Endothelial cell (in vitro differentiated cells): ENCODE data around the gene OR51M1. TPM values are rescaled to one million over a fixed set of nuclear protein-coding genes. Genes with fewer than 3 reads are reported as not detected.
A peak's percentile ranks its signal among the peaks of the same experiment; 100 is the strongest.
"Not testable (repeated sequence)": the region's sequence is repeated elsewhere in the genome, so short reads cannot be mapped to it uniquely, and the experiment has no call there.

Experiments
- DNase-seq: peaks from one replicate; pipeline ENCODE4 v3.0.0; 2021; ENCODE audit warnings: low spot score
- H3K27ac Mint-ChIP-seq: one replicate; pipeline ENCODE4 v1.8.0; 2021; ENCODE audit warnings: mixed read lengths, inconsistent platforms; ENCODE audit not compliant: unreplicated experiment
- H3K27me3 Mint-ChIP-seq: one replicate; pipeline ENCODE4 v1.8.0; 2021; ENCODE audit warnings: mild to moderate bottlenecking, moderate library complexity, mixed read lengths, inconsistent platforms; ENCODE audit not compliant: unreplicated experiment
- H3K36me3 Mint-ChIP-seq: one replicate; pipeline ENCODE4 v1.8.0; 2021; ENCODE audit warnings: mild to moderate bottlenecking, low read depth, mixed read lengths, inconsistent platforms; ENCODE audit not compliant: unreplicated experiment
- H3K4me1 Mint-ChIP-seq: one replicate; pipeline ENCODE4 v1.8.0; 2021; ENCODE audit warnings: mild to moderate bottlenecking, mixed read lengths, inconsistent platforms; ENCODE audit not compliant: unreplicated experiment
- H3K4me3 Mint-ChIP-seq: one replicate; pipeline ENCODE4 v1.8.0; 2021; ENCODE audit warnings: mild to moderate bottlenecking, mixed read lengths, inconsistent platforms; ENCODE audit not compliant: unreplicated experiment
- H3K9me3 Mint-ChIP-seq: one replicate; pipeline ENCODE4 v1.8.0; 2021; ENCODE audit warnings: mixed read lengths, inconsistent platforms; ENCODE audit not compliant: unreplicated experiment
- total RNA-seq: library from RNA; stranded (reverse); fragmentation: NEBNext Ultra II Directional; extraction: Animal tissue kit (Norgen Biotek cat#: 25700); gene quantifications from one replicate; pipeline ENCODE4 v1.2.1, GENCODE V29; 2021; ENCODE audit not compliant: unreplicated experiment
- TF ChIP-seq, protein P1 (sequence below): fragments of 200-600 bp; sonication (generic); IDR thresholded peaks from one replicate; pipeline ENCODE4 v1.5.0; 2021; ENCODE audit warnings: antibody characterized with exemption; ENCODE audit not compliant: unreplicated experiment

OR51M1 gene
- total RNA-seq, 1 donor from 2014 or later: not detected

DNA sequence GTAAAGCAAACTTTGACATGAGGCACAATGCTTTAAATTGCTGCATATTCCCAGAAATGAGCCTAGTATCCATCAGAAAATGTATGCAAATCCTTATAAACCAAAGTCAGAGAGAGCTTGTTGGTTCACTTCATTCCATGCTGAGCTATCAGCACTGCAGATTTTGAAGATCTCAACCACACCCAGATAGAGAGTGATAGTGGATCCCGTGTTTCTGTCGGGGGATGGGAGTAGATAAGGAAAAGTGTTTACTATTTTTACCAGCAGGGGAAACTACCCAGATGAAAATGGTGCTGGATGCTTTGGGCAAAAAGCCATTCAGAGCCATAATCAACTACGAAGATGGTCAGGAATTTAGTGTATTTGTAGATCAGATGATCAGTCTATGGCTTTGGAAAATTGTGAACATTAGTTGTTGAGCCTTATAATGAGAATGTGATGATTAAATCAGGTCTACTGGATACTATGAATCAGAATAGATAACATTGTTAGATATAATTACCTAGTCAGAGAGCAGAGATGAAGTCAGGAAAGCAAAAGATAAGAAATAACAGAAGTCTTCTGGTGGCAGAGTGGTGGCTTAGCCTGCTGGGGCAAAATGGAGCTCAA lies 21.5 kb upstream of the OR51M1 start:
- Mint-ChIP-seq H3K4me1 (peaks cover 4% of the 10 kb centered on the region), H3K4me3 (no peak overlapping the region), H3K36me3 (no peaks in the 10 kb centered on the region), H3K9me3 (no peaks in the 10 kb centered on the region), H3K27me3 (no peaks in the 10 kb centered on the region), H3K27ac (no peak overlapping the region)
- DNase-seq: no peak
- TF ChIP-seq, protein P1, sequence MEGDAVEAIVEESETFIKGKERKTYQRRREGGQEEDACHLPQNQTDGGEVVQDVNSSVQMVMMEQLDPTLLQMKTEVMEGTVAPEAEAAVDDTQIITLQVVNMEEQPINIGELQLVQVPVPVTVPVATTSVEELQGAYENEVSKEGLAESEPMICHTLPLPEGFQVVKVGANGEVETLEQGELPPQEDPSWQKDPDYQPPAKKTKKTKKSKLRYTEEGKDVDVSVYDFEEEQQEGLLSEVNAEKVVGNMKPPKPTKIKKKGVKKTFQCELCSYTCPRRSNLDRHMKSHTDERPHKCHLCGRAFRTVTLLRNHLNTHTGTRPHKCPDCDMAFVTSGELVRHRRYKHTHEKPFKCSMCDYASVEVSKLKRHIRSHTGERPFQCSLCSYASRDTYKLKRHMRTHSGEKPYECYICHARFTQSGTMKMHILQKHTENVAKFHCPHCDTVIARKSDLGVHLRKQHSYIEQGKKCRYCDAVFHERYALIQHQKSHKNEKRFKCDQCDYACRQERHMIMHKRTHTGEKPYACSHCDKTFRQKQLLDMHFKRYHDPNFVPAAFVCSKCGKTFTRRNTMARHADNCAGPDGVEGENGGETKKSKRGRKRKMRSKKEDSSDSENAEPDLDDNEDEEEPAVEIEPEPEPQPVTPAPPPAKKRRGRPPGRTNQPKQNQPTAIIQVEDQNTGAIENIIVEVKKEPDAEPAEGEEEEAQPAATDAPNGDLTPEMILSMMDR: no peak

DNA sequence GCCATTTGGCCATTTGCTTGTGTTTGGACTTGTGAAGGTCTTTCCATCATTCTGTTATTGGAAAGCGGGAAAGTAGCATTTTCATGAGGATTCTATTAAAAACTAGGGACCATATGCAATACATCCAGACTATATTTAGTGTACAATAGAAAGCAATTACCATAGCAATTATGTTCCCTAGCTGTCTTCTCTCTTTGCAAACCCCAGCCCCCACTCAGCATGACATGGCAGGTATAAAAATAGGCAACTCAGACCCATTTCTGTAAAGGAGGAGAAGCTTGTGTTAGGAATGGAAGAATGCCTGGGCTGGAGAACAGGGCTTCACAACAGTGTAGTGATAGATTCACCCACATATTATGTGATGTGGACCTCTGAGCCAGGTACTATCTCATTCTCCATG lies 19.9 kb upstream of the OR51M1 start:
- no peak overlapping the region for H3K27ac Mint-ChIP-seq
- no peak overlapping the region for H3K4me3 Mint-ChIP-seq
- peaks cover 4% of the 10 kb centered on the region for H3K4me1 Mint-ChIP-seq
- H3K36me3 Mint-ChIP-seq: no peaks in the 10 kb centered on the region
- H3K9me3 Mint-ChIP-seq: no peaks in the 10 kb centered on the region
- TF ChIP-seq, protein P1: no peak
- DNase-seq: no peak
- H3K27me3 Mint-ChIP-seq: no peaks in the 10 kb centered on the region

DNA sequence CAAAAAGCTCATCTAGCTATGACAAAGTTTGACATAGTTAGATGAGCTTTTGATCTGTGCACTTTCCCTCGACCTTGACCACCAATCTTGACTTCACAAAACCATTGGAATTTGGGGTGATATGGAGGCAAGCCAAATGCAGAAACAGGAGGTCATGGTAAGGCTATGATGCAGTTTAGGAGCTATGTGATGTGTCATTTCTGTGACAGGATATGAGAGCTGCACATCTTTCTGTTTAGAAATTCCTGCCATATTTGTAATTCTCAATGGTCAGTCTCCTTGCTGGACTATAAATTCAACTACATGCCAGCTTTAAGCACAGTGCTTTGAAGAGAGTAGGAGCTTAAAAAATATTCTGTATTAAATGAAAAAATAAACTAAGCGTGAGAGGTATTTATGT lies 19.4 kb upstream of the OR51M1 start:
- Mint-ChIP-seq H3K4me3 (no peak overlapping the region), H3K9me3 (no peaks in the 10 kb centered on the region), H3K4me1 (peaks cover 4% of the 10 kb centered on the region), H3K27me3 (no peaks in the 10 kb centered on the region), H3K36me3 (no peaks in the 10 kb centered on the region), H3K27ac (no peak overlapping the region)
- TF ChIP-seq, protein P1: no peak
- no peak for DNase-seq

DNA sequence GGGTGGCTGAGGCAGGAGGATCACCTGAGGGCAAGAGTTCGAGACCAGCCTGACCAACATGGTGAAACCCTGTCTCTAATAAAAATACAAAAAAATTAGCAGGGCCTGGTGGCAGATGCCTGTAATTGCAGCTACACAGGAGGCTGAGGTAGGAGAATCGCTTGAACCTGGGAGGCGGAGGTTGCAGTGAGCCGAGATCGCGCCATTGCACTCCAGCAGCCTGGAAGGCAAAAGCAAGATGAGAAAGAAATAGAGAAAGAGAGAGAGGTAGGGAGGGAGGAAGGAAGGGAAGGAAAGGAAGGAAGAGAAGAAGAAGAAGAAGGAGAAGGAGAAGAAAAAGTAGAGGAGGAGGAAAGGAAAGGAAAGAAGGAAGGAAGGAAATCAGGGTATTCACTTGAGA lies 17.2 kb upstream of the OR51M1 start:
- not testable (repeated sequence) for DNase-seq, H3K4me3 Mint-ChIP-seq, H3K36me3 Mint-ChIP-seq, H3K9me3 Mint-ChIP-seq, H3K27me3 Mint-ChIP-seq, H3K27ac Mint-ChIP-seq, H3K4me1 Mint-ChIP-seq
- TF ChIP-seq, protein P1: peak; percentile 53

DNA sequence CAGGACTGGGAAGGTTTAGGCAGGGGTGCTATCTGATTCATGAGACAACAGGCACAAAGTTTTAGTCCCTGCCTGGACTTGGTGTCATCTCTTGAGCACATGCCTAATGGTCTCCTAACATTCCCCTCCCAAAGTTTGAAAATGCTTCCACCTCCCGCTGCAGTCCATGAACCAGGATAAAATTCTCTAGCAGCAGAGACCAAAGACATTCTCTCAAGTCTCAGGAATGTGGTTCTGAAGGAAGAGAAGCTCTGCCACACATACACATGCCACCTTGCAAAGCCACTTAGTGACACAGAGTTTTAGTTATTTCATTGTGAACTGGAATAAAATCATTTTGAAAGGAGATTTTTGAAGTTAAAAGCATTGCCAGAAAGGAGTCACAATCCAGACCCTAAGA lies 16.8 kb upstream of the OR51M1 start:
- no peaks in the 10 kb centered on the region for H3K36me3 Mint-ChIP-seq
- DNase-seq: no peak
- no peaks in the 10 kb centered on the region for H3K9me3 Mint-ChIP-seq
- H3K27ac Mint-ChIP-seq: no peak overlapping the region
- no peaks in the 10 kb centered on the region for H3K27me3 Mint-ChIP-seq
- H3K4me3 Mint-ChIP-seq: no peak overlapping the region
- peaks cover 4% of the 10 kb centered on the region for H3K4me1 Mint-ChIP-seq
- TF ChIP-seq, protein P1: no peak
